ENCODE data around the gene PROSER2. TPM values are rescaled to one million over a fixed set of nuclear protein-coding genes. Genes with fewer than 3 reads are reported as not detected.

The PROSER2 gene
- total and polyA plus RNA-seq, 9 of the 15 experiments (the other 6 are each of a cell fraction or from before 2014, with no cell fraction given): 0.62 to 14.8 (median 2.9) TPM

DNA sequence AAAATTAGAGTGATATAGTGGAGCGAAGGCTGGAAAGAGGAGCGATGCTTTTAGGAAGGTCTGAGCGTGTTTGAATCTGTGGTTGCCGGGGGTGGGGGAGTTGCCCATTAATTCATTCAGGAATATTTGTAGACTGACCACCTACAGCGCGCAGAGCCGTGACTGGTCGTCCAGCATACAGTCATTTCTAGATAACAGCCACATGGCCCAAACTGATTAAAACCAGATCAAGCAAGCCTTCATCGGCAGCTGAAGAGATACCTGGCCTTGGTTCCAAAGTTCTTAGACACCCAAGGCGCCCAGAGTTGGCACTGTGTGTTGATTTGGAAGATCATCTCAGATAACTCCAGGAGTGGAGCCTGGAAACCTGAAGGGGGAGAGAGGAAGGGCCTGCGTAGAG lies 1.7 kb downstream of the PROSER2 start (continued):
- TF ChIP-seq, protein P1, sequence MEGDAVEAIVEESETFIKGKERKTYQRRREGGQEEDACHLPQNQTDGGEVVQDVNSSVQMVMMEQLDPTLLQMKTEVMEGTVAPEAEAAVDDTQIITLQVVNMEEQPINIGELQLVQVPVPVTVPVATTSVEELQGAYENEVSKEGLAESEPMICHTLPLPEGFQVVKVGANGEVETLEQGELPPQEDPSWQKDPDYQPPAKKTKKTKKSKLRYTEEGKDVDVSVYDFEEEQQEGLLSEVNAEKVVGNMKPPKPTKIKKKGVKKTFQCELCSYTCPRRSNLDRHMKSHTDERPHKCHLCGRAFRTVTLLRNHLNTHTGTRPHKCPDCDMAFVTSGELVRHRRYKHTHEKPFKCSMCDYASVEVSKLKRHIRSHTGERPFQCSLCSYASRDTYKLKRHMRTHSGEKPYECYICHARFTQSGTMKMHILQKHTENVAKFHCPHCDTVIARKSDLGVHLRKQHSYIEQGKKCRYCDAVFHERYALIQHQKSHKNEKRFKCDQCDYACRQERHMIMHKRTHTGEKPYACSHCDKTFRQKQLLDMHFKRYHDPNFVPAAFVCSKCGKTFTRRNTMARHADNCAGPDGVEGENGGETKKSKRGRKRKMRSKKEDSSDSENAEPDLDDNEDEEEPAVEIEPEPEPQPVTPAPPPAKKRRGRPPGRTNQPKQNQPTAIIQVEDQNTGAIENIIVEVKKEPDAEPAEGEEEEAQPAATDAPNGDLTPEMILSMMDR (IDR thresholded peaks at IDR 0.05 in 2 of 3, conservative IDR thresholded peaks at IDR 0.05 in 1 of 3; ENCODE audit: insufficient read depth in 2 of 3, low read depth in 1 of 3, low read length in 3 of 3): no peak
- TF ChIP-seq PURB (CRISPR knock-in tag; IDR thresholded peaks at IDR 0.05; ENCODE audit: low read depth) (no peak), ZNF75A (CRISPR knock-in tag; IDR thresholded peaks at IDR 0.05) (no peak), HDAC2 (IDR thresholded peaks at IDR 0.05) (no peak), CHCHD3 (CRISPR knock-in tag; IDR thresholded peaks at IDR 0.05) (no peak), RBM39 (optimal IDR thresholded peaks at IDR 0.05; ENCODE audit: low read depth, low read length) (no peak), SNRNP70 (optimal IDR thresholded peaks at IDR 0.05; ENCODE audit: low read depth, low read length) (no peak), CTBP1 (IDR thresholded peaks at IDR 0.05; ENCODE audit: borderline replicate concordance) (peak; percentile 32; the same call in 1 of the 2 replicates), SMAD4 (CRISPR knock-in tag; conservative IDR thresholded peaks at IDR 0.05) (peak; percentile 44; the same call in 1 of the 2 replicates), PTTG1 (tag; IDR thresholded peaks at IDR 0.05; ENCODE audit: low read depth) (no peak), DNMT1 (IDR thresholded peaks at IDR 0.05) (no peak), E2F3 (CRISPR knock-in tag; IDR thresholded peaks at IDR 0.05) (no peak), TEAD1 (CRISPR knock-in tag; IDR thresholded peaks at IDR 0.05) (no peak), RBBP5 (IDR thresholded peaks at IDR 0.05; ENCODE audit: borderline replicate concordance, insufficient read depth, low read length, poor library complexity, severe bottlenecking) (no peak), KLF10 (CRISPR knock-in tag; IDR thresholded peaks at IDR 0.05) (no peak)
- TF ChIP-seq, protein P2, sequence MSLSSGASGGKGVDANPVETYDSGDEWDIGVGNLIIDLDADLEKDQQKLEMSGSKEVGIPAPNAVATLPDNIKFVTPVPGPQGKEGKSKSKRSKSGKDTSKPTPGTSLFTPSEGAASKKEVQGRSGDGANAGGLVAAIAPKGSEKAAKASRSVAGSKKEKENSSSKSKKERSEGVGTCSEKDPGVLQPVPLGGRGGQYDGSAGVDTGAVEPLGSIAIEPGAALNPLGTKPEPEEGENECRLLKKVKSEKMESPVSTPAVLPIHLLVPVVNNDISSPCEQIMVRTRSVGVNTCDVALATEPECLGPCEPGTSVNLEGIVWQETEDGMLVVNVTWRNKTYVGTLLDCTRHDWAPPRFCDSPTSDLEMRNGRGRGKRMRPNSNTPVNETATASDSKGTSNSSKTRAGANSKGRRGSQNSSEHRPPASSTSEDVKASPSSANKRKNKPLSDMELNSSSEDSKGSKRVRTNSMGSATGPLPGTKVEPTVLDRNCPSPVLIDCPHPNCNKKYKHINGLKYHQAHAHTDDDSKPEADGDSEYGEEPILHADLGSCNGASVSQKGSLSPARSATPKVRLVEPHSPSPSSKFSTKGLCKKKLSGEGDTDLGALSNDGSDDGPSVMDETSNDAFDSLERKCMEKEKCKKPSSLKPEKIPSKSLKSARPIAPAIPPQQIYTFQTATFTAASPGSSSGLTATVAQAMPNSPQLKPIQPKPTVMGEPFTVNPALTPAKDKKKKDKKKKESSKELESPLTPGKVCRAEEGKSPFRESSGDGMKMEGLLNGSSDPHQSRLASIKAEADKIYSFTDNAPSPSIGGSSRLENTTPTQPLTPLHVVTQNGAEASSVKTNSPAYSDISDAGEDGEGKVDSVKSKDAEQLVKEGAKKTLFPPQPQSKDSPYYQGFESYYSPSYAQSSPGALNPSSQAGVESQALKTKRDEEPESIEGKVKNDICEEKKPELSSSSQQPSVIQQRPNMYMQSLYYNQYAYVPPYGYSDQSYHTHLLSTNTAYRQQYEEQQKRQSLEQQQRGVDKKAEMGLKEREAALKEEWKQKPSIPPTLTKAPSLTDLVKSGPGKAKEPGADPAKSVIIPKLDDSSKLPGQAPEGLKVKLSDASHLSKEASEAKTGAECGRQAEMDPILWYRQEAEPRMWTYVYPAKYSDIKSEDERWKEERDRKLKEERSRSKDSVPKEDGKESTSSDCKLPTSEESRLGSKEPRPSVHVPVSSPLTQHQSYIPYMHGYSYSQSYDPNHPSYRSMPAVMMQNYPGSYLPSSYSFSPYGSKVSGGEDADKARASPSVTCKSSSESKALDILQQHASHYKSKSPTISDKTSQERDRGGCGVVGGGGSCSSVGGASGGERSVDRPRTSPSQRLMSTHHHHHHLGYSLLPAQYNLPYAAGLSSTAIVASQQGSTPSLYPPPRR (CRISPR knock-in tag; IDR thresholded peaks at IDR 0.05; ENCODE audit: borderline replicate concordance): no peak
- TF ChIP-seq, protein P3, sequence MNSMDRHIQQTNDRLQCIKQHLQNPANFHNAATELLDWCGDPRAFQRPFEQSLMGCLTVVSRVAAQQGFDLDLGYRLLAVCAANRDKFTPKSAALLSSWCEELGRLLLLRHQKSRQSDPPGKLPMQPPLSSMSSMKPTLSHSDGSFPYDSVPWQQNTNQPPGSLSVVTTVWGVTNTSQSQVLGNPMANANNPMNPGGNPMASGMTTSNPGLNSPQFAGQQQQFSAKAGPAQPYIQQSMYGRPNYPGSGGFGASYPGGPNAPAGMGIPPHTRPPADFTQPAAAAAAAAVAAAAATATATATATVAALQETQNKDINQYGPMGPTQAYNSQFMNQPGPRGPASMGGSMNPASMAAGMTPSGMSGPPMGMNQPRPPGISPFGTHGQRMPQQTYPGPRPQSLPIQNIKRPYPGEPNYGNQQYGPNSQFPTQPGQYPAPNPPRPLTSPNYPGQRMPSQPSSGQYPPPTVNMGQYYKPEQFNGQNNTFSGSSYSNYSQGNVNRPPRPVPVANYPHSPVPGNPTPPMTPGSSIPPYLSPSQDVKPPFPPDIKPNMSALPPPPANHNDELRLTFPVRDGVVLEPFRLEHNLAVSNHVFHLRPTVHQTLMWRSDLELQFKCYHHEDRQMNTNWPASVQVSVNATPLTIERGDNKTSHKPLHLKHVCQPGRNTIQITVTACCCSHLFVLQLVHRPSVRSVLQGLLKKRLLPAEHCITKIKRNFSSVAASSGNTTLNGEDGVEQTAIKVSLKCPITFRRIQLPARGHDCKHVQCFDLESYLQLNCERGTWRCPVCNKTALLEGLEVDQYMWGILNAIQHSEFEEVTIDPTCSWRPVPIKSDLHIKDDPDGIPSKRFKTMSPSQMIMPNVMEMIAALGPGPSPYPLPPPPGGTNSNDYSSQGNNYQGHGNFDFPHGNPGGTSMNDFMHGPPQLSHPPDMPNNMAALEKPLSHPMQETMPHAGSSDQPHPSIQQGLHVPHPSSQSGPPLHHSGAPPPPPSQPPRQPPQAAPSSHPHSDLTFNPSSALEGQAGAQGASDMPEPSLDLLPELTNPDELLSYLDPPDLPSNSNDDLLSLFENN (IDR thresholded peaks at IDR 0.05; ENCODE audit: low read depth in 2 of 2, low read length in 2 of 2): 0 out of 4 replicates have a peak, but pooled peaks of 1 of the 2 experiments have one; percentile 56
- TF ChIP-seq, protein P4, sequence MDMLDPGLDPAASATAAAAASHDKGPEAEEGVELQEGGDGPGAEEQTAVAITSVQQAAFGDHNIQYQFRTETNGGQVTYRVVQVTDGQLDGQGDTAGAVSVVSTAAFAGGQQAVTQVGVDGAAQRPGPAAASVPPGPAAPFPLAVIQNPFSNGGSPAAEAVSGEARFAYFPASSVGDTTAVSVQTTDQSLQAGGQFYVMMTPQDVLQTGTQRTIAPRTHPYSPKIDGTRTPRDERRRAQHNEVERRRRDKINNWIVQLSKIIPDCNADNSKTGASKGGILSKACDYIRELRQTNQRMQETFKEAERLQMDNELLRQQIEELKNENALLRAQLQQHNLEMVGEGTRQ (CRISPR knock-in tag; IDR thresholded peaks at IDR 0.05): no peak
